Stimulated activated CD4-positive, alpha-beta T cell treated with anti-CD3 and anti-CD28 coated beads, Interleukin-1b, Interleukin-23, amount 100 ng/mL, for 24 hours (primary cell): Measurements from ENCODE around the gene CDH13.

ENCODE experiments used
- DNase-seq, 4 experiments: peaks; one replicate each; pipeline ENCODE4 v3.0.0-alpha.2; 2020; ENCODE audit warnings: low read depth in 4 of 4, low spot score in 1 of 4

Gene CDH13

DNA sequence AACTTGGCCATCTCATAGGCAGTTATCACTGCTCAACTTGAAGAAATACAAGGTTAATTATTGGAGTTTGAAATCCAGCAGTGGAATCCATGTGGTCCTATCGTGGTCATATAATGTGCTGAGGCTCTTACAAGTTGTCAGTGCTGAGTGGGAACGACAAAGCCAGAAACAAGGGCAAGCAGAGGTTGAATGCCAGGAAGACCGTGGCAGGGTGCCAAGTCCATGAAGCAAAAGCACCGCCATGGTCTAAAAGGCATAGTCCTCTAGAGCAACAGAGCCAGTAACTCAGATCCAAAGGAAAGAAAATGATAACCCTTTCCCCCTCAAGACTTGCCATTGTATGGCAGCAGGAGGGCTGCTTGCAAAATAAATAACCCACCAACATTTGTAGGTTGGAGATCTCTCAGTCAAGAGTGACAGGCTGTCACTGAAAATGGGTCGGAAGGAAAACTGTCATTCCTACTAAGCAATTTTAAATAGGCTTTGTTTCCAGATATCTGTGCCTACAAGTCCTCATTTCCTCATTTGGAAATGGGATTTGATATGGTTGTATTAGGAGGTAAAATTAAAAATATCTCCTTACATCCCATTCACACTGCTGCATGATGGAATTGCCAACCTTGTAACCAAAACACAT is 1144.7 kb downstream of the CDH13 start:
- DNase-seq, result no peak

GRCh38 chr16:83772806-83773205 is 1146.0 kb downstream of the CDH13 start:
- no peak for DNase-seq

GRCh38 chr16:83774066-83774465 is 1147.3 kb downstream of the CDH13 start:
- DNase-seq, result no peak

DNA sequence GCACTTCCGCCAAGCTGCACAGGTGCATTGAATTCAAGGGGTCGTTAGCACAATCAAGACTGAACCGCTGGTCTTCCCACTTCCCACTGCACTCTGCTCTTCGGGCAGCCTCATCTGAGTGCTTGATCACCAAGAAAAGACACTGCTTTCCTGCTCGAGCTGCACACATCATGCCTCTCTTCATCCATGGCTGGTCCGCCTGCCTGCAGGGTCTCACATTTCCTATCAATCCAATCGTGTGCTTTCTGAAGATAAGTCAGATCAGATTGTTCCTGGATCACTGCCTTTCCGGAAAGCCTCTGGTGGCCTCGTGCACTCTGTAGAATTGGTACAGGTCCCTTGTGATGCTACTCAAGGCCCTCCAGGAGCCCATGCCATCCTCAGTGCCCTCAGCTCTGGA is 1150.2 kb downstream of the CDH13 start:
- no peak for DNase-seq

- DNase-seq, result no peak
These were observed 1153.1 kb downstream of the CDH13 start for GRCh38 chr16:83779886-83780285.

GRCh38 chr16:83785455-83785854 is 1158.7 kb downstream of the CDH13 start:
- DNase-seq, result no peak

GRCh38 chr16:83789642-83790401 is 1163.1 kb downstream of the CDH13 start:
- DNase-seq, result no peak

DNA sequence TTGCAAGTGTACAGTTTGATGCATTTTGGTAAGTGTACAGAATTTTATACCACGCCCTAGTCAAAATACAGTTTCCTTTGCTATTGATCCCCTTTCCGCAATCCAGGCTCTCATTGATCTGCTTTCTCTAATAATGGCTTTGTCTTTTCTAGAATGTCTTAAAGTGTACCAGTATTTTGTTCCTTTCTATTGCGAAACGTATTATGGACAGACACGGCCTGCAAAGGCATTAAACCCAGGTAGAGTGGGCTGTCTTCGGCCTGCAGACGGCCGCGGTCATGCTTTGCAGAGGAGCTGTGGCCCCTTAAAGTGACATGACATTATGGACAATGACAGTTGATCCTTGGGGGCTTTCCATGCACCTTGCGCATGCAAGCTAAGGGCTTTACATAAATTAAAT is 1165.1 kb downstream of the CDH13 start:
- DNase-seq, result no peak

- DNase-seq, result no peak
These were observed 1165.6 kb downstream of the CDH13 start for GRCh38 chr16:83792391-83792790.

DNA sequence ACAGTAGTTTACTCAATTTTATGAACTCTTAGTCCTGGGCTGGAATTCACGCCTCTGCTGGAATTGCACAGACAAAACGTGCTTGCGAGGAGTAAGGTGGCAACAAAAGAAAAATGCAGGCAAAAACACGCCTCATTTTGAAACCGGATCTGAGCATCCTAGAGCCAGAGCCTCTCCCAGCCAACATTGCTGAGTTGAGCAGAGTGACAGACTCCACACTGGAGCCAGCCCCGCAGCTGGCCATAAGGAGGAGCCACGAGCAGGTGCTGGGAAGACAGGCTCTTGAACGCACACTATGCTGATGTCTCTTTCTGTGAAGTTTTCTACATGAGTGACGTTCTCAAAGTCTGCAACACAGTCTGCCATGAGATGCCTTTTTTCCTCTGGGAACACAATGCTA is 1166.4 kb downstream of the CDH13 start:
- DNase-seq, result no peak

DNA sequence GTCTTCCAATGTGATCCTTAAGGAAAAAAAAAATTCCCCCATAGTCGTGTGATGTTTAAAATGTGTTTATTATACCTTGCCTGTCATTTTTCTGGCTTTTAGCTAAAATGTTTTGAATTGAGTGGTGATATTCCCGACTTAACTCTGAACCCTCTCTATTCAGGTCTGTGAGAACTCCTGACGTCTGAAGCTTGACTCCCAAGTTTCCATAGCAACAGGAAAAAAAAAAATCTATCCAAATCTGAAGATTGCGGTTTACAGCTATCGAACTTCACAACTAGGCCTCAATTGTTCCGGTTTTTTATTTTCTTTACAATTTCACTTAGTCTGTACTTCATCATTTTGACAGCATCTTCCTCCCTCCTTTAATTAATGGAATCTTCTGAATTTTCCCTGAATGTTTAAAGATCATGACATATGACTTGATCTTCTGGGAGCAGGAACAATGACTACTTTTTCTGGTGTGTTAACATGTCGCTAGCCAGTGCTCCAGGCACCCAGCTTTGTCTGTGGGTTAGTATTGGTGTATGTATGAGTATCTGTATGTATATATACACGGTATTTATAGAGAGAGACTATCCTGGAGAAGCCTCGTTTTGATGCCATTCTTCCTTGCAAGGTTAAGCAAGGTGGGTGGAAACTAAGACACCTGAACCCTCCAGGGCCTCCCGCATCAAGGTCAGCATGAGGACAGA is 1168.2 kb downstream of the CDH13 start:
- no peak for DNase-seq

DNA sequence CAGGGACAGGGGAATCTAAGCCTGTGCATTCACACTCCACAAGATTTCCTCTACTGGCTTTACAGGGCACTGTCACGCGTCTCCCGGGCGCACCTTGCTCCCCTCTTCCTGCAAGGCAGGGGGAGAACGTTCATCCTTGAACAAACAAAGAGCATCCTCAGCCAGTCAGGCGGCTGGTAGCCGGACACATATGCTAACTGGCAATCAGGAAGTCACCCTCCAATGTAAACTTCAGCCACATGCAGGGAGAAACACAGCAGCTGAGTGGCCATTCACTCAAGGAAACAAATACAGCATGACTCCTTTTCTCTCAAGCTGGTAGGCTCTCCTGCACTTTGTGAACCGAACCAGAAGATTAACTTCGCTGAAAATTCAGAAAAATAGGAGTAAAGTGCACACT is 1170.2 kb downstream of the CDH13 start:
- no peak for DNase-seq

- DNase-seq, result no peak
These were observed 1172.6 kb downstream of the CDH13 start for GRCh38 chr16:83799336-83799735.

DNA sequence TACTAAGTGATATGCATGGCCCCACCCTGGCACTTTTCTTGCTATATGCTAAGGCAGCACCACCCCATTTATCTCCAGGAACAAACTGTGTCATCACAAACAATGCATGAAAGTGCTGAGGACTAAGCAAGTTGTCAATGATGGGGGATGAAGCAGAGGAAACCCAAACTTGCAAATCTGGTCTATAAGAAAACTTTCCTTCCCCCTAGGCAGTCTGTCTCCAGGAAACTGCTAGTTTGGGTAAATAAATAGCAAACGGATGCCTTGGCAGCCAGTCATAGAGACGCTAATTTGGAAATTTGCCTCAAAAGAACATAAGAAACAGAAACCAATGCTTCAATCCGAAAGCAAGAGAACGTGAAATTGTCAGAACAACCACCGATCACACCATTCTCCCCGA is 1175.4 kb downstream of the CDH13 start:
- DNase-seq, result no peak

DNA sequence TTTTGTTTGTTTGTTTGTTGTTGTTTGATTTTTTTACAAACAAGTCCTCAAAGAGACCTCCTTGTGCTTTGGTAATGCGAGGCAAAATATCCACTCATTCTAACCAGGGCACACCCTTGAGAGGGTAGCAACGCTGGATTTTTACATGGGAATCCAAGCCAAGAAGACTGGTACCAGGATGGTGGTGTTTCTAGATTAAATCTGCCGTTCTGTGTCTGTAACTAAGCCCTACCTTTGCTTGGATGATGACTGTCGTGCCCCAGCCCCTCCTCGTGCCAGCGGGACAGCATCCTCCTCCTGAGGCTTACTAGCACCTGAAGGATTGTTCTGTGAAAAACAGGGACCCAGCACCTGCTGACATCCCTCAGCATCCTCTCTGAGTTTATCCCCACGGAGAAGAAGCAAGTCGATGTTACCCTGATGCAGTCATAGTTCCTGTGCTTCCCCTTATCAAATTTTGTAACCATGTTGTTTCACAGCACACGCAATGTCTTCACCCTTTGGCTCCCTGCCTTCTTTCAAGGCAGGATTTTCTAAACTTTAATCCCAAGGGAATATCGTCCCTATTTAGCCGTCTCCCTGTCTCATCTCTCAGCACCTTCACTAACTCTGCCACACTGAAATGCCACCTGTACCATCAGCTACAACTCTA is 1175.9 kb downstream of the CDH13 start:
- no peak for DNase-seq

DNA sequence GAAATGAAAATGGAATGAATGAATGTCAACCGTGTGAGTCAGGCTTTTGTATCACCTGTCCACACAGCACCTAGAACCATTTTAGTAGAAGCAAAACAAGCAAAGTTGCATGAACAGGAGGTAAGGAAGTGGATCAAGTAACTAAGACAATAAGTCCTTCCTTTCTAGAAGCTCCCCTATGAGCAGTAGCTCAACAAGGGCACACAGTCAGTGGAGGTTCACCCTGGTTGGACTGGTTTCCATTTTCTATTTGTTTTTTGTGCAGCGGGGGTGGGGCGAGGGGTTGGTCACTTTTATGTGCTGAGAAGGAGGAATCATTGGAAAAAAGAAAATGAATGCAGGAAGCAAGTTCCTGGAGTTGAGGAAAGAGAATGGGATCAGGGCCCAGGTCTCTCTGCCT is 1177.0 kb downstream of the CDH13 start:
- DNase-seq, result no peak

DNA sequence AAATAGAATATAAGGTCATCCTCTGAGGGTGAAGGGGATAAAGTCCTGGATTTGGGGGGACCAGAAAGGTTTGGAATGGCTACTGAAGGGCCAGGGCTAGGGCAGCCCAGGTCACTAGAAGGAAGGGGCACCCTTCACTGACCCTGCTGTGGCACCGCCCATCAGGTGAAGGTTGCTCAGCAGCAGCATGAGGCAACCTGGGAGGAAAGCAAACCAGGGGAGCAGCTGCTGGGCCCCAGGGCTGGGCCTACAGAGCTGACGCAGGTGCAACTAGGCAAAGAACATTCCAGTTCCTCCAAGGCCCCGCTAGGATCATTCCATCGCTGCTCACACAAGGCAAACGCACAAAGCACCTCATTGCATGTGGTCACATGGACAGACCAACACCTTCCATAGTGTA is 1177.6 kb downstream of the CDH13 start:
- DNase-seq, result no peak

GRCh38 chr16:83806036-83806435 is 1179.3 kb downstream of the CDH13 start:
- no peak for DNase-seq

DNA sequence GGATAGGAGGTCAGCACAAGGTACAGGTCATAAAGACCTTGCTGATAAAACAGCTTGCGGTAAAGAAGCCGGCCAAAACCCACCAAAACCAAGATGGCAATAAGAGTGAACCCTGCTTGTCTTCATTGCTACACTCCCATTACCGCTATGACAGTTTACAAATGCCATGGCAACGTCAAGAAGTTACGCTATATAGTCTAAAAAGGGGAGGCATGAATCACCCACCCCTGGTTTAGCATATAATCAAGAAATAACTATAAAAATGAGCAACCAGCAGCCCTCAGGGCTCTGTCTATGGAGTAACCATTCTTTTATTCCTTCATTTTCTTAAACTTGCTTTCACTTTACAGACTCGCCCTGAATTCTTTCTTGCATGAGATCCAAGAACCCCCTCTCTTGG is 1180.0 kb downstream of the CDH13 start:
- no peak for DNase-seq

DNA sequence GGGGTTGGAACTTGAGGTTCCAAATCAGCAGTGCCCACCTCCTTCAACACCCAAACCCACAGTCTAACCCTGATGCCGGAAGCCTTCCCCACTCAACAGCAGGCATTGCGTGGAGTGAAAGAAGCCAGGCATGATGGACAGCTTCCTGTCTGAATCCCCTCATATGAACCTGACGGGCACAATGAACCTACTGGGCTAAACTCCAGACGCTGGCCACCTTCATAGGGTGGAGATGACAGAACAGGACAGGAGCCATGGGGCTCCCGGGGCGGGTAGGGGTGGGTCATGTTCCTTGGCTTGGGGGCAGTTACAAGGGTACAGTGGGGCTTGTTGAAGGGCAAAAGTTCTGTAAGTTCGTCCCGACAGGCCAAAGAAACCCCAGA is 1180.5 kb downstream of the CDH13 start:
- no peak for DNase-seq

DNA sequence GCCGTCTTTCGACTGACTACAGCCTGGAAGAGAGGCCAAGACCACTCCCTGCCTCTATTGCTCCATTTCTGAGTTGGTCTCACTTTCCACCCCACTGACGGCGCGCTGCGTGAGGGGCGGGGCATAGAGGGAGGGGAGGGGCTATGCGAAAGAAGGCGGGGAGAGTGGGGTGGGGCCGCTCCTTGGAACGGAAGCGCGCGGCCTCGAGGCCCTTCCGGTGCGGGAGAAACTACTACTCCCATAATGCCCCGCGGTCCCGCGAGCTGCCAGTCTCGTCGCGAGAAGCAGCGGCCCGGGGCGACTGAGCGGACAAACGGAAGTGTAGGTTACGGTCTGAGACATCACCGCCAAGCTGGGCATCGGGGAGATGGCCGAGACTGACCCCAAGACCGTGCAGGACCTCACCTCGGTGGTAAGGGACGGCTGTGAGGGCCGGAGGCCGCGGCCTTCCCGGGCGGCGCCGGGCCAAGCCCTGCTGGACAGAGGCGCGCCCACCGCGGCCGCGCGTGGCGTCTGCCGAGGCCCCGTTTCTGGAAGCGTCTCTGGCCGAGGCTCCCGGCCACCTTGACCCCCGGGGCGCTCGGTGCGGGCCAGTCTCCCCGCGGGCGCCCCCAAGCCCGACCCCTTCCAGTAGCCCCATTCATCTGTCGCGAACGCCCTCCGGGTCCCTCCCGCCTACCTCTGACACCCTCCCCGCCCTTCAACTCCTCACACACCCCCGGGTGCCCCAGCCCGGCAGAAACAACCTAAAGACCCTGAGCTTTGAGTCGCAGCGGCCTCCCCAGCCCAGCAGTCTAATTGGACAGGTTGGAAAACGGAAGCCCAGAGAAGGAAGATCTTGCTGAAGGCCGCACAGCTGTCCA is 1181.2 kb downstream of the CDH13 start, which contains the start of gene HSBP1:
Gene HSBP1, plus strand, starts transcription at position 269 of the 863 bp plus-strand sequence. Its CDS starts 99 bp downstream, at position 368.
- DNase-seq, result peak; percentile 82 to 92 (median 88)
